HEK293 (cell line): ENCODE measurements around the gene ELMO1.

Experiments used
- CTCF ChIA-PET: fragments of 350-600 bp; formaldehyde crosslinking; extraction: SDS; loops from one replicate; lab custom pipeline; 2021; ENCODE audit warnings: antibody characterized with exemption; lab: Yijun Ruan, JAX
- POLR2A ChIA-PET: fragments of 300-600 bp; formaldehyde crosslinking; extraction: SDS; loops from one replicate; lab custom pipeline; 2020; ENCODE audit warnings: antibody characterized with exemption, inconsistent platforms; lab: Yijun Ruan, JAX
- H3K27ac ChIP-seq: fragments of 200-500 bp; sonication (Bioruptor generic); 2 replicates; pipeline ENCODE4 v1.5.1; 2014; ENCODE audit warnings: low read depth, low read length, control low read depth, inconsistent platforms; ENCODE audit errors: extremely low read depth
- H3K36me3 ChIP-seq, 2 experiments: fragments of 200-500 bp in 1 of 2; sonication (Bioruptor generic) in 1 of 2; 1 replicate in 1 of 2; 2 replicates in 1 of 2; pipeline ENCODE4 v1.5.1; 2014 to 2017; ENCODE audit warnings: inconsistent platforms in 2 of 2, low read length in 2 of 2; ENCODE audit not compliant: control insufficient read depth in 2 of 2, insufficient read depth in 1 of 2
- H3K4me1 ChIP-seq: fragments of 200-500 bp; sonication (Bioruptor generic); 2 replicates; pipeline ENCODE4 v1.5.1; 2014; ENCODE audit warnings: mild to moderate bottlenecking, low read length, inconsistent platforms; ENCODE audit not compliant: control insufficient read depth, insufficient read depth
- H3K4me3 ChIP-seq: 2 replicates; pipeline ENCODE4 v1.5.1; 2011; ENCODE audit warnings: low read depth, mild to moderate bottlenecking, control low read depth, low read length, moderate library complexity
- H3K9me3 ChIP-seq: fragments of 200-500 bp; sonication (Bioruptor generic); 2 replicates; pipeline ENCODE4 v1.5.1; 2014; ENCODE audit warnings: low read depth, low read length, inconsistent platforms; ENCODE audit not compliant: control insufficient read depth, insufficient read depth
- CTCF ChIP-seq: fragments of 450-650 bp; formaldehyde crosslinking; IDR thresholded peaks from 2 replicates; pipeline ENCODE4 v1.5.1; 2016; ENCODE audit warnings: missing biosample characterization, missing genetic modification characterization
- HOXA7 ChIP-seq: sonication (generic); formaldehyde crosslinking; IDR thresholded peaks from 2 replicates; pipeline ENCODE4 v1.8.1; 2022; ENCODE audit warnings: missing genetic modification reagents, borderline replicate concordance
- SALL2 ChIP-seq: fragments of 450-650 bp; formaldehyde crosslinking; IDR thresholded peaks from 2 replicates; pipeline ENCODE4 v1.5.0; 2017; ENCODE audit warnings: missing biosample characterization, mild to moderate bottlenecking, missing genetic modification characterization, borderline replicate concordance
- YY2 ChIP-seq: fragments of 450-650 bp; formaldehyde crosslinking; IDR thresholded peaks from 2 replicates; pipeline ENCODE4 v1.5.1; 2016; ENCODE audit warnings: missing biosample characterization, missing genetic modification characterization
- ZNF146 ChIP-seq: fragments of 450-650 bp; formaldehyde crosslinking; IDR thresholded peaks from 2 replicates; pipeline ENCODE4 v1.5.1; 2016; ENCODE audit warnings: missing biosample characterization, missing genetic modification characterization
- ZNF2 ChIP-seq: fragments of 450-650 bp; formaldehyde crosslinking; IDR thresholded peaks from 2 replicates; pipeline ENCODE4 v1.5.1; 2016; ENCODE audit warnings: missing biosample characterization, missing genetic modification characterization
- ZNF202 ChIP-seq: fragments of 450-650 bp; formaldehyde crosslinking; IDR thresholded peaks from 2 replicates; pipeline ENCODE4 v1.5.1; 2016; ENCODE audit warnings: missing biosample characterization, missing genetic modification characterization, borderline replicate concordance
- ZNF23 ChIP-seq: fragments of 450-650 bp; formaldehyde crosslinking; IDR thresholded peaks from 2 replicates; pipeline ENCODE4 v1.5.1; 2016; ENCODE audit warnings: missing biosample characterization, missing genetic modification characterization, borderline replicate concordance
- ZNF501 ChIP-seq: fragments of 450-650 bp; formaldehyde crosslinking; IDR thresholded peaks from 2 replicates; pipeline ENCODE4 v1.5.1; 2016; ENCODE audit warnings: missing biosample characterization, missing genetic modification characterization
- ZNF626 ChIP-seq: fragments of 450-650 bp; sonication (Bioruptor Pico); formaldehyde crosslinking; IDR thresholded peaks from 2 replicates; pipeline ENCODE4 v1.5.1; 2018; ENCODE audit warnings: missing biosample characterization, missing genetic modification characterization, inconsistent platforms
- ZNF664 ChIP-seq: fragments of 450-650 bp; formaldehyde crosslinking; IDR thresholded peaks from 2 replicates; pipeline ENCODE4 v1.5.1; 2016; ENCODE audit warnings: missing biosample characterization, missing genetic modification characterization
- ZNF707 ChIP-seq: fragments of 450-650 bp; formaldehyde crosslinking; IDR thresholded peaks from 2 replicates; pipeline ENCODE4 v1.5.1; 2016; ENCODE audit warnings: missing biosample characterization, missing genetic modification characterization
- ZNF747 ChIP-seq: fragments of 450-650 bp; formaldehyde crosslinking; IDR thresholded peaks from 2 replicates; pipeline ENCODE4 v1.5.1; 2016; ENCODE audit warnings: missing biosample characterization, missing genetic modification characterization
- TF ChIP-seq, protein P1 (sequence below): fragments of 450-650 bp; formaldehyde crosslinking; IDR thresholded peaks from 2 replicates; pipeline ENCODE4 v1.5.1; 2016; ENCODE audit warnings: missing biosample characterization, missing genetic modification characterization

Gene ELMO1

GRCh38 chr7:36831049-36831448, 617.6 kb downstream of the ELMO1 start:
- CTCF ChIA-PET = no interaction called here
- POLR2A ChIA-PET = no interaction called here
- H3K4me1 ChIP-seq = no peaks in the 10 kb centered on the region
- TF ChIP-seq ZNF626 (tag by site-specific recombination) = no peak
- no peak overlapping the region for H3K27ac ChIP-seq
- H3K36me3 ChIP-seq = no peaks in the 10 kb centered on the region
- H3K9me3 ChIP-seq = no peaks in the 10 kb centered on the region
- no peak overlapping the region for H3K4me3 ChIP-seq

DNA sequence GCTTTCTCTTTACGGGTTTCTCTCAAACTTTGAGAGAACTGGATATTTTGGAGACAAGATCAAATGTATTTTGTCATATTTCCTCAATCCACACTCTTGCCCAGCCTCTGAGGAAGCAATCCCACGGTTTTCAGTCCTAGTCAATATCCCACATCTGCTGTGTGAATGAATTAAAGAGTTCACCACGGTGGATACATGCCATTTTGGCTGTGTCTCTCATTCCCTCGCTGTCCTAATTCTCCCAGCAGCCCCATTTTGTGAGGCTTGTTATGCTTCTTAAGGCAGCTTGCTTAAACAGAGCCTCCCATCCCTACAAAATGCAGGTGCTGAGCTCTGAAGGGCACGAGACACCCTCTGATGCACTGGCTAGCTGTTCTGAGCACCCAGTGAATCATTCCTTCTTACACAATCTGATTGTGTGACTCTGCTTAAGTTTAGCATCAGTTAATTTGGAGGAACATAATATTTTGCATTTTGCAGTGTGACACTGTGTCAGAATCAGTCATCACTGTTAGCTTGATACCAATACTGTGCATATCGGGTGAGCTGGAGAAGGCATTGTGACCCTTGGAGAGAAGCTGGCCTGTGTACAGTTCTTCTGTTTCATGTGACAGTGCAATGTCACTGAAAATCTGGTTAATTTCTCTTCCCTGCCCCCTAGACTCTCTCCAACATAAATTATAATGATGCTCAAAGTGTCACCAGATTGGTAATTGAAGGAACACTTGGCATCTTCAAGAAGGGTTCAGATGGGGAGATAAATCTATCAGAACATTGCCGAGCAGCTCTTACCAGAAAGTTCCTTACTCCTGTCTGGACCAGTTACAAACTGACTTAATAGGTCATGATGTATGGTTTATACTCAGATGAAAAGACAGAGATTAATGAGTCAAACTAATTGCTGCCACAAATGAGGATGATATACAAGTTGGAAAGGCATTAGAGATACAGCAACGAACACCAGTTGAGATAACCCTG, 620.6 kb downstream of the ELMO1 start:
- H3K4me3 ChIP-seq = no peak overlapping the region
- H3K4me1 ChIP-seq = no peaks in the 10 kb centered on the region
- ChIA-PET POLR2A (no interaction called here), CTCF (interaction anchor here (0.7 kb wide), 1 partner anchor 338 kb away, joined by 3 read pairs; no protein-coding TSS in a partner anchor)
- H3K27ac ChIP-seq = no peak overlapping the region
- no peaks in the 10 kb centered on the region for H3K36me3 ChIP-seq
- no peaks in the 10 kb centered on the region for H3K9me3 ChIP-seq
- no peak for TF ChIP-seq ZNF23
- no peak for TF ChIP-seq ZNF146 (tag by site-specific recombination)
- TF ChIP-seq ZNF664 (tag by site-specific recombination) = no peak
- TF ChIP-seq ZNF501 (tag by site-specific recombination) = no peak

DNA sequence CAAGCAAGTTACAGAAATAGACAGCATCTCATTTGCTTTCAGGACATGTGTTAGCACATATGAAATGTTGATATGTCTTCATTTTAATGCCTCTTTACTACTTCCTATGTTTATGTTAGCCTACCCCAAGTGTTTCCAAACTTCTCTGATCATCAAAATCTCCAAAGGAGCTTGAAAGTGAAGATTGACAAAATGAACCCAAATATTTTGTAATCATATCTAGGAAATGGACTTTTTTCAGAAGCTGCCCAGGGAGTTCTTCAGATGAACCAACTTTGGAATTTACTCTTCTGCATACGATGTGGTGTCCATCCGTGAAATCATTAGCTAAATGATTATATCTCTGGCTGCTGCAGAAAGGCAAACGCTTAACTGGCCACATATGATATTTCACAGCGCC, 623.2 kb downstream of the ELMO1 start:
- ChIA-PET CTCF (interaction anchor here (0.5 kb wide), 1 partner anchor 11 kb away, joined by 7 read pairs; no protein-coding TSS in a partner anchor), POLR2A (no interaction called here)
- no peaks in the 10 kb centered on the region for H3K4me1 ChIP-seq
- TF ChIP-seq ZNF707 (tag by site-specific recombination) = no peak
- H3K27ac ChIP-seq = no peak overlapping the region
- H3K4me3 ChIP-seq = no peak overlapping the region
- H3K9me3 ChIP-seq = no peaks in the 10 kb centered on the region
- no peaks in the 10 kb centered on the region for H3K36me3 ChIP-seq

DNA sequence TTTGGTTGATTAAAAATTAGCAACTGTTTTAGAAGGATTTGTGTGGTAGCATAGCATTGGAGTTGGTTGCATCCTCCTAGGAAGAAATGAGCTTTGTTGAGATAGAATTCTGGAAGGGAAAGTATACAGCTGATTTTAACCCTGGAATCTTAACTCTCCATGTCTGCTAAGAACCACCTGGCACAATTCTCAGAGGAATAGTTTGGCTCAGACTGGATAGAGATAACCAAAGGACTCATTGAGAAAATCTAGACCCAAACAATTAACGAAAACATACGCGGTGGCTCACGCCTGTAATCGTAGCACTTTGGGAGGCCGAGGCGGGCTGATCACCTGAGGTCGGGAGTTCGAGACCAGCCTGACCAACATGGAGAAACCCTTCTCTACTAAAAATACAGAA, 625.3 kb downstream of the ELMO1 start:
- Histone ChIP-seq H3K9me3 (no peaks in the 10 kb centered on the region), H3K4me1 (no peaks in the 10 kb centered on the region), H3K4me3 (no peak overlapping the region), H3K36me3 (no peaks in the 10 kb centered on the region), H3K27ac (no peak overlapping the region)
- TF ChIP-seq CTCF (tag by site-specific recombination) (no peak), ZNF202 (tag by site-specific recombination) (no peak), HOXA7 (no peak), YY2 (no peak), ZNF2 (no peak), SALL2 (tag by site-specific recombination) (no peak), ZNF747 (tag by site-specific recombination) (no peak)
- TF ChIP-seq, protein P1, sequence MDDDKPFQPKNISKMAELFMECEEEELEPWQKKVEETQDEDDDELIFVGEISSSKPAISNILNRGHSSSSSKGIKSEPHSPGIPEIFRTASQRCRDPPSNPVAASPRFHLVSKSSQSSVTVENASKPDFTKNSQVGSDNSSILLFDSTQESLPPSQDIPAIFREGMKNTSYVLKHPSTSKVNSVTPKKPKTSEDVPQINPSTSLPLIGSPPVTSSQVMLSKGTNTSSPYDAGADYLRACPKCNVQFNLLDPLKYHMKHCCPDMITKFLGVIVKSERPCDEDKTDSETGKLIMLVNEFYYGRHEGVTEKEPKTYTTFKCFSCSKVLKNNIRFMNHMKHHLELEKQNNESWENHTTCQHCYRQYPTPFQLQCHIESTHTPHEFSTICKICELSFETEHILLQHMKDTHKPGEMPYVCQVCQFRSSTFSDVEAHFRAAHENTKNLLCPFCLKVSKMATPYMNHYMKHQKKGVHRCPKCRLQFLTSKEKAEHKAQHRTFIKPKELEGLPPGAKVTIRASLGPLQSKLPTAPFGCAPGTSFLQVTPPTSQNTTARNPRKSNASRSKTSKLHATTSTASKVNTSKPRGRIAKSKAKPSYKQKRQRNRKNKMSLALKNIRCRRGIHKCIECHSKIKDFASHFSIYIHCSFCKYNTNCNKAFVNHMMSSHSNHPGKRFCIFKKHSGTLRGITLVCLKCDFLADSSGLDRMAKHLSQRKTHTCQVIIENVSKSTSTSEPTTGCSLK (tag by site-specific recombination) = no peak
- ChIA-PET POLR2A (no interaction called here), CTCF (interaction anchor here (0.6 kb wide), 1 partner anchor 13 kb away, joined by 3 read pairs; no protein-coding TSS in a partner anchor)
